Erythroblast (primary cell): ENCODE data around the gene SCGB3A1.
A peak's percentile ranks its signal among the peaks of the same experiment; 100 is the strongest.

ENCODE experiments used
- GATA1 ChIP-seq: IDR thresholded peaks from 2 replicates; pipeline ENCODE4 v1.6.1; 2011; ENCODE audit warnings: low read depth, mild to moderate bottlenecking, control low read depth, low read length, moderate library complexity
- POLR2A ChIP-seq: IDR thresholded peaks from 2 replicates; pipeline ENCODE4 v1.6.1; 2011; ENCODE audit warnings: mild to moderate bottlenecking, low read length

DNA sequence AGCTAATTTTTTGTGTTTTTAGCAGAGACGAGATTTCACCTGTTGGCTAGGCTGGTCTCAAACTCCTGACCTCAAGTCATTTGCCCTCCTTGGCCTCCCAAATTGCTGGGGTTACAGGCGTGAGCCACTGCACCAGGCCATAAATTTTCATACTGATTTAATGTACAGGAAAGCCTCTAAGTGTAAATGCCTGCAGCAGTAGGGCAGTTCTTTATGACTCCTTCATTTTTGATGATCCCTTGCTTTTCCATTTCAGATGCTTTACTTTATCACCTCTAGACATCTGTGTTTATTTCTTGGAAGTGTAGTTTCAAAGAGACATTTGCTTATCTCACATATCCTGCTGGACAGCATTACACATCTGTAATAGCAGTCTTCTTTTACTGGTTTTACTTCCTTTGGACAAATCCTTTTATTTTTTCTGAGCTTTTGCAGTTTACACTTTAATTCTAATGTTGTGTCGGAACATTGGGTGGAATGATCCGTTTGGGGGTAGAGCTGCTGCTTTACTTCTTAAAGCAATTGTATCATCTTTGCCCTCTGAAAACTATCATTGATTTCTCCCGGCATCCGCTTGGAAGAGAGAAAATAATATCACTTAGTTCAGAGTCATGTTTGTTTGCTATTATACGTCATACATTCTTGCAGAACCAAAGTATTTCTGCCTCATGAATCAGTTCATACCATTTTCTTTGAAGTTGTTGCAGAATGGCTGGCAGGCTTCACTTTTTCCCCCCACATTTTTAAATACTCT is 36.0 kb downstream of the SCGB3A1 start:
- TF ChIP-seq POLR2A (peak; percentile 33), GATA1 (no peak)
